ENCODE measurements around the gene BRIP1. TPM values are rescaled to one million over a fixed set of nuclear protein-coding genes. Genes with fewer than 3 reads are reported as not detected.

BRIP1 gene
- total RNA-seq, 1 donor from 2014 or later: not detected

DNA sequence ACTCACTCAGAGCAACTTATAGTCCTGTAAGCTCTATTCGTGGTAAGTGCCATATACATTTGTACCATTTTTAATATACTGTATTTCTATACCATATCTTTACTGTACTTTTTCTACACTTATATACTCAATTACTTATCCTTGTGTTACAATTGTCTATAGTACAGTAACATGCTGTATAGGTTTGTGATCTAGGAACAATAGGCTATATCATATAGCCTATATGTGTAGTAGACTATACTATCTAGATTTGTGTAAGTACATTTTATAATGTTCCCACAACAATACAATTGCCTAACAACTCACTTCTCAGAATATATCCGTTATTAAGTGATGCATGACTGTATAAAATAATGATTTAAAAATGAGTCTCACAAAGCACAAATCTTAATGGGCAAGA, 149.0 kb downstream of the BRIP1 start:
- Histone ChIP-seq H3K36me3 (no peaks in the 10 kb centered on the region), H3K27me3 (no peaks in the 10 kb centered on the region), H3K9me3 (peaks cover 0 to 3% of the 10 kb centered on the region in 2 donors), H3K4me3 (no peak overlapping the region), H3K27ac (no peak overlapping the region), H3K4me1 (no peaks in the 10 kb centered on the region)
- TF ChIP-seq, protein P1, sequence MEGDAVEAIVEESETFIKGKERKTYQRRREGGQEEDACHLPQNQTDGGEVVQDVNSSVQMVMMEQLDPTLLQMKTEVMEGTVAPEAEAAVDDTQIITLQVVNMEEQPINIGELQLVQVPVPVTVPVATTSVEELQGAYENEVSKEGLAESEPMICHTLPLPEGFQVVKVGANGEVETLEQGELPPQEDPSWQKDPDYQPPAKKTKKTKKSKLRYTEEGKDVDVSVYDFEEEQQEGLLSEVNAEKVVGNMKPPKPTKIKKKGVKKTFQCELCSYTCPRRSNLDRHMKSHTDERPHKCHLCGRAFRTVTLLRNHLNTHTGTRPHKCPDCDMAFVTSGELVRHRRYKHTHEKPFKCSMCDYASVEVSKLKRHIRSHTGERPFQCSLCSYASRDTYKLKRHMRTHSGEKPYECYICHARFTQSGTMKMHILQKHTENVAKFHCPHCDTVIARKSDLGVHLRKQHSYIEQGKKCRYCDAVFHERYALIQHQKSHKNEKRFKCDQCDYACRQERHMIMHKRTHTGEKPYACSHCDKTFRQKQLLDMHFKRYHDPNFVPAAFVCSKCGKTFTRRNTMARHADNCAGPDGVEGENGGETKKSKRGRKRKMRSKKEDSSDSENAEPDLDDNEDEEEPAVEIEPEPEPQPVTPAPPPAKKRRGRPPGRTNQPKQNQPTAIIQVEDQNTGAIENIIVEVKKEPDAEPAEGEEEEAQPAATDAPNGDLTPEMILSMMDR (IDR thresholded peaks at IDR 0.05): no peak
- intact Hi-C loops (cut with DNase I): no loop called here
- DNase-seq (ENCODE audit: low spot score in 2 of 2): no peak

DNA sequence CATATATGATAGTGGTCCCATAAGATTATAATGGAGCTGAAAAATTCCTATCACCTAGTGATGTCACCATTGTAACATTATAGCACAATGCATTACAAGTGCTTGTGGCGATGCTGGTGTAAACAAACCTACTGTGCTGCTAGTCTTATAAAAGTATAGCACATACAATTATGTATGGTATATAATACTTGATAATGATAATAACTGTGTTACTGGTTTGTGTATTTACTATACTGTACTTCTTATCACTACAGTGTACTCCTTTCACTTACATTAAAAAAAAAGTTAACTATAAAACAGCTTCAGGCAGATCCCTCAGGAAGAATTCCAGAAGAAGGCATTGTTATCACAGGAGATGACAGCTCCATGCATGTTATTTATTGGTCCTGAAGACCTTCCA, 150.3 kb downstream of the BRIP1 start:
- TF ChIP-seq, protein P1 (IDR thresholded peaks at IDR 0.05): no peak
- Histone ChIP-seq H3K27me3 (no peaks in the 10 kb centered on the region), H3K4me3 (no peak overlapping the region), H3K9me3 (peaks cover 0 to 3% of the 10 kb centered on the region in 2 donors), H3K36me3 (no peaks in the 10 kb centered on the region), H3K27ac (no peak overlapping the region), H3K4me1 (no peaks in the 10 kb centered on the region)
- no peak for DNase-seq (ENCODE audit: low spot score in 2 of 2)
- intact Hi-C loops (cut with DNase I): no loop called here

DNA sequence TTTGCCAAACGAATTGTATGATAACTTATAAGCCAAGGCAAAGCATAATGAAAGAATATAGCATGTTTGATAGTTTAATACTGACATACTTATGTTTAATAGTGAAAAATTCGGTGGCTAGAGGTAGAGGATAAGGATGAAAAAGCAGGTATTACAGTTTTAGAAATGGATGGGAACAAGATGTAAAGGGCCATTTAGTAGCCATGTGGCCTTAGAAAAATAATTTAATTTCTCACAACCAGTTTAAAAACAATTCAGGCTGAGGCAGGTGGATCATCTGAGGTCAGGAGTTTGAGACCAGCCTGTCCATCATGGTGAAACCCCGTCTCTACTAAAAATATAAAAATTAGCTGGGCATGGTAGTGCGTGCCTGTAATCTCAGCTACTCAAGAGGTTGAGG, 152.8 kb downstream of the BRIP1 start:
- intact Hi-C loops (cut with DNase I): no loop called here

DNA sequence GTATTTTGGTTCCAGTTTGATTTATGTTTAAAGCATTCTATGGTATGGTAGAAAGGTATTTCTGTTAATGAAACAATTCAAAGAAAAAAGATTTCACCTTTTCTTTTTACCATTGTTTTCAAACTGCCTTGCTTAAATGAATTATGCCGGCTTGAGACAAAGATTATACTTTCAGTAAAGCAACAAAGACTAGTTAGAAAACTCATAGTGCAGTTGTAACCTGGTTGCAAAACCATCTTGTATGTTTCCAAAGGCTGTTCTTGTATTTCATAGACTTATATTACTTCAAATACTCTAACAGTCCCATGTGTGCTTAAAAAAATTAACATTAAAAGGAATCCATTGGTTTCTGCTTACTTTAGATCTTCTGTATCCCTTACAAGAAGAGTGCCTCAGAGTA, 153.8 kb downstream of the BRIP1 start:
- Histone ChIP-seq H3K9me3 (no peaks in the 10 kb centered on the region), H3K4me1 (no peaks in the 10 kb centered on the region), H3K36me3 (no peaks in the 10 kb centered on the region), H3K4me3 (no peak overlapping the region), H3K27me3 (no peaks in the 10 kb centered on the region), H3K27ac (no peak overlapping the region)
- TF ChIP-seq, protein P1 (IDR thresholded peaks at IDR 0.05): no peak
- DNase-seq (ENCODE audit: low spot score in 2 of 2): no peak
- intact Hi-C loops (cut with DNase I): no loop called here

More for the DNA sequence above, 152.8 kb downstream of the BRIP1 start:
- Histone ChIP-seq H3K4me1 (no peaks in the 10 kb centered on the region), H3K4me3 (no peak overlapping the region), H3K27ac (no peak overlapping the region), H3K27me3 (no peaks in the 10 kb centered on the region), H3K9me3 (no peaks in the 10 kb centered on the region), H3K36me3 (no peaks in the 10 kb centered on the region)
- no peak for DNase-seq (ENCODE audit: low spot score in 2 of 2)
- TF ChIP-seq, protein P1 (IDR thresholded peaks at IDR 0.05): no peak

DNA sequence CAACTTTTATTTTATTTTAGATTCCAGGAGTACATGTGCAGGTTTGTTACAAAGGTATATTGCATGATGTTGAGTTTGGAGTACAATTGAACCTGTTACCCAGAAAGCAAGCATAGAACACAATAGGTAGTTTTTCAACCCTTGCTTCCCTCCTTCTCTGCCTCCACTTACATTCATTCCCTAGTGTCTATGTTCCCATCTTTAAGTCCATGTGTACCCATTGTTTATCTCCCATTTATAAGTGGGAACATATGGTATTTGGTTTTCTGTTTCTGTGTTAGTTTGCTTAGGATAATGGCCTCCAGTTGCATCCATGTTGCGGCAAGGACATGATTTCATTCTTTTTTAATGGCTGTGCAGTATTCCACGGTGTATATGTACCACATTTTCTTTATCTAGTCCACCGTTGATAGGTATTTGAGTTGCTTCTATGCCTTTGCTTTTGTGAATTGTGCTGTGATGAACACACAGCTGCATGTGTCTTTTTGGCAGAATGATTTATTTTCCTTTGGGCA, 158.3 kb downstream of the BRIP1 start:
- TF ChIP-seq, protein P1 (IDR thresholded peaks at IDR 0.05): no peak
- H3K9me3 ChIP-seq: peaks cover 4 to 20% of the 10 kb centered on the region in 2 donors
- intact Hi-C loops (cut with DNase I): no loop called here
- H3K27me3 ChIP-seq: no peaks in the 10 kb centered on the region
- no peak for DNase-seq (ENCODE audit: low spot score in 2 of 2)
- H3K4me3 ChIP-seq: no peak overlapping the region
- no peaks in the 10 kb centered on the region for H3K4me1 ChIP-seq
- no peak overlapping the region for H3K27ac ChIP-seq
- no peaks in the 10 kb centered on the region for H3K36me3 ChIP-seq

DNA sequence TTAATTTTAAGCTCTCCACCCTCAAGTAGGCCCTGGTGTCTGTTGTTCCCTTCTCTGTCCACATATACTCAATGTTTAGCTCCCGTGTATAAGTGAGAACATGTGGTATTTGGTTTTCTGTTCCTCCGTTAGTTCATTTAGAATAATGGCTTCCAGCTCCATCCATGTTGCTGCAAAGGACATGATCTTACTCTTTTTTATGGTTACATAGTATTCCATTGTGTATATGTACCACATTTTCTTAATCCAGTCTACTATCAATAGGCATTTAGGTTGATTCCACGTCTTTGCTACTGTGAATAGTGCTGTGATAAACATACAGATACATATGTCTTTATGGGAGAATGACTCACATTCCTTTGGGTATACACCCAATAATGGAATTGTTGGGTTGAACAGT, 160.9 kb downstream of the BRIP1 start:
- intact Hi-C loops (cut with DNase I): no loop called here
- Histone ChIP-seq H3K4me1 (no peaks in the 10 kb centered on the region), H3K4me3 (no peak overlapping the region), H3K9me3 (peaks cover 7 to 31% of the 10 kb centered on the region in 2 donors), H3K27me3 (no peaks in the 10 kb centered on the region), H3K27ac (no peak overlapping the region), H3K36me3 (no peaks in the 10 kb centered on the region)
- no peak for DNase-seq (ENCODE audit: low spot score in 2 of 2)
- TF ChIP-seq, protein P1 (IDR thresholded peaks at IDR 0.05): no peak
